Measurements from ENCODE around the gene HOMER2. TPM values are rescaled to one million over a fixed set of nuclear protein-coding genes. Genes with fewer than 3 reads are reported as not detected.

HOMER2 gene
- total and polyA plus RNA-seq, 9 of the 15 experiments (the other 6 are each of a cell fraction or from before 2014, with no cell fraction given): 0.13 to 0.47 (median 0.29) TPM; not detected in 1

- no peak for TF ChIP-seq ZNF318 (IDR thresholded peaks at IDR 0.05; ENCODE audit: borderline replicate concordance in 1 of 2, low read depth in 1 of 2)
- TF ChIP-seq PTTG1 (tag; IDR thresholded peaks at IDR 0.05; ENCODE audit: low read depth): no peak
- TF ChIP-seq EP300 (IDR thresholded peaks at IDR 0.05; ENCODE audit: low read length): peak; percentile 89
- no peak for TF ChIP-seq PHF21A (IDR thresholded peaks at IDR 0.05; ENCODE audit: borderline replicate concordance, low read depth)
- no peak for TF ChIP-seq DDX20 (tag; IDR thresholded peaks at IDR 0.05; ENCODE audit: low read depth)
- TF ChIP-seq MEF2A (IDR thresholded peaks at IDR 0.05; ENCODE audit: control insufficient read depth, low read depth, low read length): peak; percentile 58; the same call in 1 of the 2 replicates
- no peak for TF ChIP-seq NFIX (CRISPR knock-in tag; IDR thresholded peaks at IDR 0.05; ENCODE audit: low read depth)
- no peak for TF ChIP-seq CREB5 (CRISPR knock-in tag; IDR thresholded peaks at IDR 0.05)
- TF ChIP-seq DMBX1 (CRISPR knock-in tag; IDR thresholded peaks at IDR 0.05; ENCODE audit: borderline replicate concordance): 0 out of 2 replicates have a peak, but pooled peaks have one; percentile 25
These were observed 102.7 kb downstream of the HOMER2 start (continued) for GRCh38 chr15:82849556-82850512.

Measured in K562 (cell line).